ENCODE data around the gene BUB3.

Gene BUB3

GRCh38 chr10:123141791-123142700 is 12.2 kb upstream of the BUB3 start:
- DNase-seq = no peak

- no peak for DNase-seq
Measured at GRCh38 chr10:123142701-123143161, 11.5 kb upstream of the BUB3 start.

GRCh38 chr10:123143162-123143824 is 10.9 kb upstream of the BUB3 start:
- no peak for DNase-seq

GRCh38 chr10:123143825-123144168 is 10.4 kb upstream of the BUB3 start:
- DNase-seq = no peak

GRCh38 chr10:123144697-123145541 is 9.3 kb upstream of the BUB3 start:
- no peak for DNase-seq

- DNase-seq = no peak
Measured at GRCh38 chr10:123145542-123146012, 8.6 kb upstream of the BUB3 start.

- peak; percentile 53 for DNase-seq
Measured at GRCh38 chr10:123146013-123146893, 7.9 kb upstream of the BUB3 start.

GRCh38 chr10:123146894-123147634 is 7.1 kb upstream of the BUB3 start:
- DNase-seq = no peak

- DNase-seq = no peak
Measured at GRCh38 chr10:123147635-123148413, 6.4 kb upstream of the BUB3 start, which contains the start of gene HMX2. Gene HMX2, plus strand, starts transcription at chr10:123148136. Its CDS starts 243 bp downstream, at chr10:123148379.

GRCh38 chr10:123148414-123149161 is 5.6 kb upstream of the BUB3 start:
- DNase-seq = no peak

- DNase-seq = no peak
Measured at GRCh38 chr10:123149162-123149567, 5.0 kb upstream of the BUB3 start.

- DNase-seq = peak; percentile 57
Measured at GRCh38 chr10:123149568-123150270, 4.5 kb upstream of the BUB3 start.

GRCh38 chr10:123150271-123150985 is 3.8 kb upstream of the BUB3 start:
- DNase-seq = peak; percentile 48

GRCh38 chr10:123150986-123151736 is 3.0 kb upstream of the BUB3 start:
- peak; percentile 54 for DNase-seq

- DNase-seq = no peak
Measured at GRCh38 chr10:123151737-123152135, 2.5 kb upstream of the BUB3 start.

GRCh38 chr10:123153486-123154091 is 613 bp upstream of the BUB3 start:
- no peak for DNase-seq

Measured in hematopoietic multipotent progenitor cell treated with erythropoietin and hydrocortisone succinate and interleukin-3 and kit ligand, for 6 days (in vitro differentiated cells).